Activated T-cell treated with anti-CD3 and anti-CD28 coated beads, Interleukin-2, amount 50 U/mL, for 1 hour (primary cell): ENCODE measurements around the gene JAML.
A peak's percentile ranks its signal among the peaks of the same experiment; 100 is the strongest.

Experiments used
- DNase-seq: peaks from one replicate; pipeline ENCODE4 v3.0.0-alpha.2; 2020

Gene JAML

GRCh38 chr11:118224511-118225188 is at the start of gene JAML:
Gene JAML, minus strand, starts transcription at chr11:118225011. Its CDS starts 10,145 bp downstream, at chr11:118214866.
- peak; percentile 62 for DNase-seq

- no peak for DNase-seq
Observed at GRCh38 chr11:118274186-118274585, 49.4 kb upstream of the JAML start.

- no peak for DNase-seq
Observed at GRCh38 chr11:118272001-118272400, 47.2 kb upstream of the JAML start.

- DNase-seq: no peak
Observed at GRCh38 chr11:118267486-118267885, 42.7 kb upstream of the JAML start.

- DNase-seq: no peak
Observed at GRCh38 chr11:118265954-118266353, 41.1 kb upstream of the JAML start.

GRCh38 chr11:118264569-118265465 is 40.0 kb upstream of the JAML start:
- no peak for DNase-seq

- DNase-seq: peak; percentile 40
Observed at GRCh38 chr11:118263695-118264568, 39.1 kb upstream of the JAML start, which contains the start of gene MPZL2. Gene MPZL2, minus strand, starts transcription at chr11:118264297. Its CDS starts 144 bp downstream, at chr11:118264153.

GRCh38 chr11:118263112-118263511 is 38.3 kb upstream of the JAML start:
- DNase-seq: no peak

- DNase-seq: no peak
Observed at GRCh38 chr11:118260353-118260752, 35.5 kb upstream of the JAML start.

GRCh38 chr11:118259138-118259537 is 34.3 kb upstream of the JAML start:
- DNase-seq: no peak

GRCh38 chr11:118258410-118258809 is 33.6 kb upstream of the JAML start:
- no peak for DNase-seq

- DNase-seq: no peak
Observed at GRCh38 chr11:118252688-118253087, 27.9 kb upstream of the JAML start.

- DNase-seq: peak; percentile 79
Observed at GRCh38 chr11:118251858-118252652, 27.2 kb upstream of the JAML start, which contains the start of gene MPZL3. Gene MPZL3, minus strand, starts transcription at chr11:118252365. Its CDS starts 71 bp downstream, at chr11:118252294.

- DNase-seq: no peak
Observed at GRCh38 chr11:118247041-118247440, 22.2 kb upstream of the JAML start.

GRCh38 chr11:118245936-118246562 is 21.2 kb upstream of the JAML start:
- DNase-seq: no peak

- no peak for DNase-seq
Observed at GRCh38 chr11:118243993-118244762, 19.4 kb upstream of the JAML start.

GRCh38 chr11:118243161-118243560 is 18.4 kb upstream of the JAML start:
- no peak for DNase-seq

GRCh38 chr11:118241764-118242098 is 16.9 kb upstream of the JAML start:
- no peak for DNase-seq

- no peak for DNase-seq
Observed at GRCh38 chr11:118240999-118241763, 16.4 kb upstream of the JAML start.
